ENCODE results near the gene BRD8.

DNA sequence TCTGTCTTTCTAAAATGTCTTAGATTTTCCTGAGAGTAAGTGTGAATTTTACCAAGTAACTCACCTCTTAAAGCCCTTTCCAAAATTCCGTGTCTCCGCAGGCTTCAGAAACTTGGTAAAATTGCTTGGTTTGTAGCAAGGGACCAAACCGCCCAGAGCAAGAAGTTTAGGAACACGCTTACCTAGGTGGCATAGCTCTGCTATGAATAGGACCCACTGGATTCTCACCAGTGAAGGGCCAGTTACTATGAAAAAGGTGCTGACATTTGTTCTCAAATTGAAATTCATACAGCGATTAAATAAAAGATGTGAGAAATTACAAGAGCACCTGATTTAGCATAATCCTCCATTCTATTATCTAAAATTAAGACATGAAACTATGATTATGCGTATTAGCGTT is 45.9 kb downstream of the BRD8 start:
- no peak for TF ChIP-seq GATA2 (IDR thresholded peaks at IDR 0.05; ENCODE audit: low read depth, low read length)
- TF ChIP-seq GATA3 (IDR thresholded peaks at IDR 0.05; ENCODE audit: low read depth, low read length), result no peak

All from SH-SY5Y (cell line).